IMR-90 (cell line): ENCODE data around the gene CREBBP. TPM values are rescaled to one million over a fixed set of nuclear protein-coding genes. Genes with fewer than 3 reads are reported as not detected.

Experiments used
- ATAC-seq: fragments of 200-7000 bp; cut with Tn5 transposase; 2 replicates; pipeline ENCODE4 v1.9.1; 2020; ENCODE audit warnings: low read depth, mild to moderate bottlenecking, moderate library complexity
- BruUV-seq: library from RNA; stranded (reverse); fragments of 400-500 nt; replicated peaks from 2 replicates; lab custom pipeline; 2021; lab: Mats Ljungman, UMichigan
- CTCF ChIA-PET: fragments of 300-600 bp; formaldehyde crosslinking; extraction: SDS; loops from one replicate; lab custom pipeline; 2021; ENCODE audit warnings: antibody characterized with exemption; lab: Yijun Ruan, JAX
- POLR2A ChIA-PET: fragments of 300-600 bp; sonication (Branson Sonifier 250); formaldehyde crosslinking; loops from one replicate; lab custom pipeline; 2022; ENCODE audit warnings: antibody characterized with exemption; ENCODE audit not compliant: unreplicated experiment; lab: Charles Lee
- DNase-seq: peaks from one replicate; pipeline ENCODE4 v3.0.0; 2013
- H2AFZ ChIP-seq: replicated peaks from 2 replicates; pipeline ENCODE3; 2013; ENCODE audit warnings: low read length, mild to moderate bottlenecking; ENCODE audit not compliant: poor library complexity
- H2AK5ac ChIP-seq: 2 replicates; pipeline ENCODE4 v1.6.1; 2013; ENCODE audit warnings: low read depth, low read length, inconsistent platforms
- H2AK9ac ChIP-seq: replicated peaks from 2 replicates; pipeline ENCODE3; 2013; ENCODE audit warnings: mild to moderate bottlenecking, low read depth, low read length, moderate library complexity; ENCODE audit not compliant: poor library complexity
- H2BK120ac ChIP-seq: 2 replicates; pipeline ENCODE4 v1.6.1; 2013; ENCODE audit warnings: low read depth, low read length, inconsistent platforms
- H2BK15ac ChIP-seq: 3 replicates; pipeline ENCODE4 v1.6.1; 2013; ENCODE audit warnings: low read depth, low read length, inconsistent platforms
- H2BK20ac ChIP-seq: 2 replicates; pipeline ENCODE4 v1.6.1; 2013; ENCODE audit warnings: low read depth, mild to moderate bottlenecking, inconsistent platforms, low read length, moderate library complexity
- H2BK5ac ChIP-seq: 2 replicates; pipeline ENCODE4 v1.6.1; 2013; ENCODE audit warnings: mild to moderate bottlenecking, low read depth, low read length, inconsistent platforms; ENCODE audit not compliant: poor library complexity, severe bottlenecking
- H3K14ac ChIP-seq: replicated peaks from 2 replicates; pipeline ENCODE4 v1.6.1; 2013; ENCODE audit warnings: low read depth, low read length, inconsistent platforms
- H3K18ac ChIP-seq: 2 replicates; pipeline ENCODE4 v1.6.1; 2013; ENCODE audit warnings: low read depth, low read length, control low read depth
- H3K23ac ChIP-seq: 2 replicates; pipeline ENCODE4 v1.6.1; 2013; ENCODE audit warnings: low read depth, low read length, inconsistent platforms
- H3K27ac ChIP-seq: 2 replicates; pipeline ENCODE4 v1.5.1; 2013; ENCODE audit warnings: mild to moderate bottlenecking, control low read depth, low read length; ENCODE audit not compliant: insufficient read depth
- H3K27me3 ChIP-seq: 2 replicates; pipeline ENCODE4 v1.6.1; 2013; ENCODE audit warnings: low read length; ENCODE audit not compliant: control insufficient read depth, insufficient read depth
- H3K36me3 ChIP-seq: 2 replicates; pipeline ENCODE4 v1.6.1; 2013; ENCODE audit warnings: low read length, mixed read lengths; ENCODE audit not compliant: control insufficient read depth, insufficient read depth
- H3K4ac ChIP-seq: 2 replicates; pipeline ENCODE4 v1.6.1; 2013; ENCODE audit warnings: low read depth, low read length, inconsistent platforms
- H3K4me1 ChIP-seq: 2 replicates; pipeline ENCODE4 v1.6.1; 2013; ENCODE audit warnings: low read length, mixed read lengths; ENCODE audit not compliant: control insufficient read depth, insufficient read depth
- H3K4me2 ChIP-seq: 2 replicates; pipeline ENCODE4 v1.6.1; 2013; ENCODE audit warnings: low read depth, mild to moderate bottlenecking, control low read depth, low read length, moderate library complexity
- H3K4me3 ChIP-seq: 2 replicates; pipeline ENCODE4 v1.5.1; 2013; ENCODE audit warnings: low read depth, mild to moderate bottlenecking, control low read depth, low read length, moderate library complexity; ENCODE audit not compliant: insufficient read depth
- H3K56ac ChIP-seq: 2 replicates; pipeline ENCODE4 v1.6.1; 2013; ENCODE audit warnings: low read length, inconsistent platforms; ENCODE audit not compliant: insufficient read depth; ENCODE audit errors: extremely low read depth
- H3K79me1 ChIP-seq, 2 experiments: 2 replicates each; pipeline ENCODE4 v1.6.1; 2013; ENCODE audit warnings: low read length in 2 of 2, inconsistent platforms in 1 of 2, low read depth in 1 of 2
- H3K9ac ChIP-seq: 2 replicates; pipeline ENCODE4 v1.6.1; 2013; ENCODE audit warnings: low read depth, low read length, control low read depth
- H3K9me1 ChIP-seq: 2 replicates; pipeline ENCODE4 v1.6.1; 2013; ENCODE audit warnings: low read length, inconsistent platforms; ENCODE audit not compliant: insufficient read depth
- H3K9me3 ChIP-seq: 2 replicates; pipeline ENCODE4 v1.6.1; 2013; ENCODE audit warnings: low read length; ENCODE audit not compliant: control insufficient read depth, insufficient read depth
- H4K20me1 ChIP-seq: 2 replicates; pipeline ENCODE4 v1.6.1; 2013; ENCODE audit warnings: low read length, inconsistent platforms; ENCODE audit not compliant: insufficient read depth
- H4K5ac ChIP-seq: 2 replicates; pipeline ENCODE4 v1.6.1; 2013; ENCODE audit warnings: mild to moderate bottlenecking, low read depth, low read length, control low read depth
- H4K8ac ChIP-seq, 2 experiments: 2 replicates each; pipeline ENCODE4 v1.6.1; 2013; ENCODE audit warnings: low read depth in 2 of 2, low read length in 2 of 2, control low read depth in 1 of 2, inconsistent platforms in 1 of 2
- H4K91ac ChIP-seq: 2 replicates; pipeline ENCODE4 v1.6.1; 2013; ENCODE audit warnings: low read depth, low read length, inconsistent platforms; ENCODE audit not compliant: insufficient read depth
- FOS ChIP-seq: fragments of 150-350 bp; IDR thresholded peaks from 2 replicates; pipeline ENCODE4 v1.6.1; 2016; ENCODE audit warnings: low read depth, low read length
- WGBS, 2 experiments: methylation state at CpG; one replicate each; pipeline versions ENCODE4 v1.1.5 to v1.1.7; 2013; ENCODE audit warnings: missing lambda C conversion rate in 2 of 2; ENCODE audit not compliant: insufficient read length in 1 of 2; ENCODE audit errors: extremely low coverage in 2 of 2; 5-methylcytosine and 5-hydroxymethylcytosine counted together
- dilution Hi-C: fragments of 300-500 bp; cut with HindIII; formaldehyde crosslinking; loops from one replicate; pipeline ENCODE4 v1.14.3; 2018; ENCODE audit warnings: low sequenced_read_pairs; ENCODE audit not compliant: unreplicated experiment
- in situ Hi-C: fragments of 300-500 bp; cut with MboI; formaldehyde crosslinking; loops from 3 replicates; pipeline ENCODE4 v1.14.3; 2019; ENCODE audit warnings: low sequenced_read_pairs, inconsistent platforms, mixed read lengths
- intact Hi-C: fragments of 100-400 bp; cut with micrococcal nuclease; formaldehyde crosslinking; loops from 2 replicates; pipeline ENCODE4 v1.10.0; 2022
- polyA plus RNA-seq, 3 experiments: library from polyadenylated mRNA; depleted of rRNA; stranded (reverse); fragments of >200 nt; gene quantifications; 2 replicates each; pipeline ENCODE4 v1.2.3, GENCODE V29; 2012; ENCODE audit warnings: low replicate concordance in 1 of 3
- total RNA-seq: library from RNA; depleted of rRNA; stranded (reverse); fragments of >200 nt; gene quantifications from 2 replicates; pipeline ENCODE4 v1.2.3, GENCODE V29; 2012

CREBBP gene
- total and polyA plus RNA-seq, 2 of the 4 experiments (the other 2 are of a cell fraction): 7.3 to 12.5 TPM

DNA sequence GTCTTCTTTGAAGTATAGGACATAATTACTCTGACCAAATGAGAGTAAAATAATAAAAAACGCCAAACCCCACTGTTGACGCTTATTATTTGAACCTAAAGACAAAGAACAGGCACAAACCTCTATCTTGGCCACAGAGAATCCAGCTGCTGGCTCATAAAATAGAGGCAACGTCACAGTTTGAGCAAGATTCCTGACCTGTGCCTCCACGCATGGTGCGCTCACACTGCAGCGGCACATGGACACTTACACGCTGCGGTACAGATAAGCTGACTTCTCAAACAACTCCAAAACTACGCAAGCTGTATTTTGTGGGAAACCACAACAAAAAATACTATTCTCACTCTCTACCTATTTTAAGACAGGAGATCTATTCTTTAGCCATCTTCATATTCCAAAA is 124.4 kb downstream of the CREBBP start:
- Histone ChIP-seq H3K27ac (no peak overlapping the region), H2AK9ac (no peak overlapping the region), H3K56ac (no peak overlapping the region), H4K91ac (no peak overlapping the region), H3K36me3 (peaks cover 49% of the 10 kb centered on the region), H2BK15ac (no peak overlapping the region), H3K9ac (no peak overlapping the region), H3K9me1 (peaks cover 19% of the 10 kb centered on the region), H3K4me1 (peaks cover 7% of the 10 kb centered on the region), H3K4me3 (no peak overlapping the region), H2BK20ac (no peak overlapping the region), H3K14ac (no peak overlapping the region), H3K9me3 (no peaks in the 10 kb centered on the region), H4K5ac (no peak overlapping the region), H2BK5ac (no peak overlapping the region), H3K18ac (no peak overlapping the region), H3K79me1 (peaks cover 38 to 72% of the 10 kb centered on the region in 2 experiments), H4K8ac (no peak overlapping the region), H3K4ac (no peak overlapping the region), H2AK5ac (no peak overlapping the region; the same call in 1 of the 2 replicates), H3K23ac (no peak overlapping the region), H3K27me3 (no peaks in the 10 kb centered on the region), H4K20me1 (peaks cover 14% of the 10 kb centered on the region), H3K4me2 (no peak overlapping the region), H2AFZ (no peak overlapping the region), H2BK120ac (no peak overlapping the region)
- ATAC-seq (no peak), DNase-seq (no peak)
- in situ Hi-C loops (no loop called here), intact Hi-C loops (no loop called here), dilution Hi-C loops (no loop called here)
- BruUV-seq: no TSS peak
- ChIA-PET POLR2A (no interaction called here), CTCF (no interaction called here)
- WGBS, 2 experiments: 84% methylated on average over 7 of the region's 9 CpGs; no CpG with 5 or more reads in 1 of the 2 experiments
- no peak for TF ChIP-seq FOS
